K562 (cell line): ENCODE results near the gene BRME1. TPM values are rescaled to one million over a fixed set of nuclear protein-coding genes. Genes with fewer than 3 reads are reported as not detected.

Source experiments
- GTF2A2 ChIP-seq: IDR thresholded peaks from 2 replicates; pipeline ENCODE4 v1.6.1; 2016; ENCODE audit warnings: mild to moderate bottlenecking, missing genetic modification characterization, missing compliant biosample characterization
- HNRNPLL ChIP-seq: fragments of 200-400 bp; formaldehyde crosslinking; IDR thresholded peaks from 2 replicates; pipeline ENCODE4 v1.6.1; 2017; ENCODE audit warnings: low read length, low read depth, mild to moderate bottlenecking; ENCODE audit not compliant: poor library complexity, severe bottlenecking
- KAT8 ChIP-seq: fragments of 450-650 bp; IDR thresholded peaks from 2 replicates; pipeline ENCODE4 v1.6.1; 2016; ENCODE audit warnings: low read depth, mild to moderate bottlenecking
- KLF16 ChIP-seq: IDR thresholded peaks from 2 replicates; pipeline ENCODE4 v1.6.1; 2016; ENCODE audit warnings: antibody characterized with exemption
- MTF1 ChIP-seq: fragments of 250-450 bp; sonication (Bioruptor Pico); IDR thresholded peaks from 2 replicates; pipeline ENCODE4 v1.9.0; 2021; ENCODE audit warnings: moderate library complexity, mild to moderate bottlenecking, inconsistent platforms, borderline replicate concordance
- NR4A1 ChIP-seq, 2 experiments: fragments of 250-450 bp in 1 of 2; fragments of 450-650 bp in 1 of 2; sonication (Bioruptor Pico) in 1 of 2; IDR thresholded peaks; 2 replicates each; pipeline versions ENCODE4 v1.4.0 to v1.6.1; 2016 to 2020; ENCODE audit warnings: mild to moderate bottlenecking in 2 of 2, missing compliant biosample characterization in 1 of 2, missing genetic modification characterization in 1 of 2, moderate library complexity in 1 of 2
- PTRF ChIP-seq: fragments of 450-650 bp; IDR thresholded peaks from 2 replicates; pipeline ENCODE4 v1.6.1; 2016; ENCODE audit warnings: mild to moderate bottlenecking, missing genetic modification characterization, missing compliant biosample characterization
- SRSF9 ChIP-seq: fragments of 200-400 bp; formaldehyde crosslinking; IDR thresholded peaks from 2 replicates; pipeline ENCODE4 v1.6.1; 2017; ENCODE audit warnings: low read depth, low read length, borderline replicate concordance
- TAF1 ChIP-seq: IDR thresholded peaks from 2 replicates; pipeline ENCODE4 v1.6.1; 2011; ENCODE audit warnings: mild to moderate bottlenecking, low read length, moderate library complexity; ENCODE audit not compliant: insufficient read depth, control insufficient read depth, severe bottlenecking; ENCODE audit errors: extremely low read depth
- ZBTB11 ChIP-seq, 3 experiments: fragments of 200-800 bp in 1 of 3; fragments of 250-450 bp in 1 of 3; fragments of 450-650 bp in 1 of 3; sonication (Bioruptor Pico) in 1 of 3; sonication (Bioruptor generic) in 1 of 3; formaldehyde crosslinking in 1 of 3; IDR thresholded peaks; 2 replicates each; pipeline versions ENCODE4 v1.6.1 to v1.8.0; 2016 to 2022; ENCODE audit warnings: mild to moderate bottlenecking in 2 of 3, missing genetic modification characterization in 2 of 3, missing compliant biosample characterization in 1 of 3, moderate library complexity in 1 of 3
- ZC3H11A ChIP-seq: IDR thresholded peaks from 2 replicates; pipeline ENCODE4 v1.6.1; 2012; ENCODE audit warnings: low read depth, low read length, improper control_type of control experiment
- ZFPM2 ChIP-seq: fragments of 250-450 bp; sonication (Bioruptor Pico); IDR thresholded peaks from 2 replicates; pipeline ENCODE4 v1.5.1; 2022; ENCODE audit warnings: mild to moderate bottlenecking
- ZSCAN32 ChIP-seq: fragments of 450-650 bp; formaldehyde crosslinking; IDR thresholded peaks from 2 replicates; pipeline ENCODE4 v1.4.0; 2020; ENCODE audit warnings: mild to moderate bottlenecking, moderate library complexity
- polyA plus RNA-seq, 8 experiments: library from polyadenylated mRNA; depleted of rRNA in 4 of 8; stranded (reverse) in 5 of 8; unstranded in 3 of 8; fragments of >200 nt; fragmentation: Nextera tagmentation in 2 of 8; fragmentation: Illumina TruSeq in 1 of 8; extraction: Ambion mirVana in 2 of 8; extraction: Trizol in 1 of 8; gene quantifications; 2 replicates each; pipeline versions ENCODE4 v1.2.1 to v1.2.3, GENCODE V29; 2011 to 2014; ENCODE audit warnings: inconsistent platforms in 1 of 8, missing spikeins in 1 of 8
- total RNA-seq, 7 experiments: library from RNA; depleted of rRNA in 6 of 7; stranded (reverse); fragments of >200 nt in 6 of 7; fragmentation: Illumina TruSeq in 2 of 7; extraction: Trizol in 2 of 7; gene quantifications; 2 replicates each; pipeline versions ENCODE4 v1.2.1 to v1.2.3, GENCODE V29; 2011 to 2021; ENCODE audit warnings: low replicate concordance in 1 of 7
- TF ChIP-seq, protein P1 (sequence below): fragments of 450-650 bp; formaldehyde crosslinking; conservative IDR thresholded peaks from 2 replicates; pipeline ENCODE4 v1.4.0; 2022; ENCODE audit warnings: mild to moderate bottlenecking, missing genetic modification characterization
- TF ChIP-seq, protein P2 (sequence below): fragments of 450-650 bp; formaldehyde crosslinking; IDR thresholded peaks from 2 replicates; pipeline ENCODE4 v1.4.0; 2022; ENCODE audit warnings: missing genetic modification characterization

BRME1 gene
- total and polyA plus RNA-seq, 9 of the 15 experiments (the other 6 are each of a cell fraction or from before 2014, with no cell fraction given) = 0.75 to 6.1 (median 3.6) TPM

GRCh38 chr19:13846557-13847406 lies 59.1 kb downstream of the BRME1 start (continued):
- TF ChIP-seq, protein P1, sequence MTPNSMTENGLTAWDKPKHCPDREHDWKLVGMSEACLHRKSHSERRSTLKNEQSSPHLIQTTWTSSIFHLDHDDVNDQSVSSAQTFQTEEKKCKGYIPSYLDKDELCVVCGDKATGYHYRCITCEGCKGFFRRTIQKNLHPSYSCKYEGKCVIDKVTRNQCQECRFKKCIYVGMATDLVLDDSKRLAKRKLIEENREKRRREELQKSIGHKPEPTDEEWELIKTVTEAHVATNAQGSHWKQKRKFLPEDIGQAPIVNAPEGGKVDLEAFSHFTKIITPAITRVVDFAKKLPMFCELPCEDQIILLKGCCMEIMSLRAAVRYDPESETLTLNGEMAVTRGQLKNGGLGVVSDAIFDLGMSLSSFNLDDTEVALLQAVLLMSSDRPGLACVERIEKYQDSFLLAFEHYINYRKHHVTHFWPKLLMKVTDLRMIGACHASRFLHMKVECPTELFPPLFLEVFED (CRISPR knock-in tag) = 0 out of 2 replicates have a peak, but pooled peaks have one; percentile 14
- no peak for TF ChIP-seq MTF1 (CRISPR knock-in tag)
- no peak for TF ChIP-seq TAF1
- TF ChIP-seq ZSCAN32 (CRISPR knock-in tag) = no peak
- no peak for TF ChIP-seq NR4A1 (CRISPR knock-in tag; IDR thresholded peaks at IDR 0.05)
- peak; percentile 64; the same call in 1 of the 2 replicates for TF ChIP-seq NR4A1 (tag; IDR thresholded peaks at IDR 0.05)
- TF ChIP-seq, protein P2, sequence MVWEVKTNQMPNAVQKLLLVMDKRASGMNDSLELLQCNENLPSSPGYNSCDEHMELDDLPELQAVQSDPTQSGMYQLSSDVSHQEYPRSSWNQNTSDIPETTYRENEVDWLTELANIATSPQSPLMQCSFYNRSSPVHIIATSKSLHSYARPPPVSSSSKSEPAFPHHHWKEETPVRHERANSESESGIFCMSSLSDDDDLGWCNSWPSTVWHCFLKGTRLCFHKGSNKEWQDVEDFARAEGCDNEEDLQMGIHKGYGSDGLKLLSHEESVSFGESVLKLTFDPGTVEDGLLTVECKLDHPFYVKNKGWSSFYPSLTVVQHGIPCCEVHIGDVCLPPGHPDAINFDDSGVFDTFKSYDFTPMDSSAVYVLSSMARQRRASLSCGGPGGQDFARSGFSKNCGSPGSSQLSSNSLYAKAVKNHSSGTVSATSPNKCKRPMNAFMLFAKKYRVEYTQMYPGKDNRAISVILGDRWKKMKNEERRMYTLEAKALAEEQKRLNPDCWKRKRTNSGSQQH (CRISPR knock-in tag) = 0 out of 2 replicates have a peak, but pooled peaks have one; percentile 3
- no peak for TF ChIP-seq GTF2A2 (tag)
- no peak for TF ChIP-seq KLF16
- no peak for TF ChIP-seq PTRF (tag)
- no peak for TF ChIP-seq ZBTB11 (CRISPR knock-in tag; IDR thresholded peaks at IDR 0.05)
- TF ChIP-seq ZFPM2 (CRISPR knock-in tag) = no peak
- no peak for TF ChIP-seq HNRNPLL
- no peak for TF ChIP-seq ZC3H11A
- no peak for TF ChIP-seq KAT8
- no peak for TF ChIP-seq SRSF9
